Transverse colon (tissue), 4 donors: ENCODE measurements around the gene CYP4F11. TPM values are rescaled to one million over a fixed set of nuclear protein-coding genes. Genes with fewer than 3 reads are reported as not detected.

ENCODE experiments used
- DNase-seq: peaks from one replicate; pipeline ENCODE4 v3.0.0-alpha.2; 2019
- H3K27ac ChIP-seq, 4 donors: fragments of 200-600 bp; sonication (generic); 2 replicates each; pipeline ENCODE4 v1.5.1; 2016 to 2018; ENCODE audit warnings: inconsistent platforms in 4 of 4
- H3K27me3 ChIP-seq: fragments of 200-600 bp; sonication (generic); 2 replicates; pipeline ENCODE4 v1.5.1; 2017; ENCODE audit warnings: inconsistent platforms
- H3K36me3 ChIP-seq, 4 donors: fragments of 200-600 bp; sonication (generic); 2 replicates each; pipeline ENCODE4 v1.5.1; 2017 to 2019; ENCODE audit warnings: inconsistent platforms in 4 of 4
- H3K4me1 ChIP-seq, 4 donors: fragments of 200-600 bp; sonication (generic); 2 replicates each; pipeline ENCODE4 v1.5.1; 2017 to 2020; ENCODE audit warnings: inconsistent platforms in 4 of 4
- H3K4me3 ChIP-seq, 4 donors: fragments of 200-600 bp; sonication (generic); 1 replicate in 1 of 4; 2 replicates in 3 of 4; pipeline versions ENCODE4 v1.5.1 to v1.6.1; 2017 to 2019; ENCODE audit warnings: inconsistent platforms in 4 of 4
- H3K9me3 ChIP-seq, 2 donors: fragments of 200-600 bp; sonication (generic); 2 replicates each; pipeline ENCODE4 v1.5.1; 2017 to 2019; ENCODE audit warnings: inconsistent platforms in 2 of 2
- EP300 ChIP-seq: sonication (generic); formaldehyde crosslinking; IDR thresholded peaks from one replicate; pipeline ENCODE4 v1.6.1; 2017; ENCODE audit warnings: antibody characterized with exemption, low read depth
- POLR2A ChIP-seq: fragments of 450-650 bp; IDR thresholded peaks from one replicate; pipeline ENCODE4 v1.6.1; 2016; ENCODE audit warnings: antibody characterized with exemption, mild to moderate bottlenecking, moderate library complexity
- POLR2AphosphoS5 ChIP-seq, 3 donors: sonication (generic); formaldehyde crosslinking; IDR thresholded peaks; one replicate each; pipeline ENCODE4 v1.6.1; 2016; ENCODE audit warnings: antibody characterized with exemption in 3 of 3
- WGBS, 2 donors: methylation state at CpG; one replicate each; pipeline ENCODE4 v1.1.5; 2018; ENCODE audit warnings: low coverage in 1 of 2; 5-methylcytosine and 5-hydroxymethylcytosine counted together
- in situ Hi-C, 4 donors: fragments of 200-750 bp; cut with MboI; loops; one replicate each; pipeline versions ENCODE4 v1.15.0 to v1.15.1; 2017; ENCODE audit warnings: low sequenced_read_pairs in 3 of 4, low pct_ligation_motif_present in 1 of 4, low pct_unique_long_range_greater_than_20kb in 1 of 4
- intact Hi-C: fragments of 100-400 bp; cut with DNase I; formaldehyde crosslinking; loops from one replicate; pipeline ENCODE4 v1.15.1; 2023; ENCODE audit warnings: low total_unique reads
- total RNA-seq, 4 donors: library from RNA; depleted of rRNA; stranded (reverse); fragments of >200 nt; gene quantifications; one replicate each; pipeline ENCODE4 v1.1.0, GENCODE V29; 2016
- TF ChIP-seq, protein P1 (sequence below), 5 experiments: fragments of 200-600 bp in 3 of 5; fragments of 450-650 bp in 2 of 5; sonication (generic) in 3 of 5; IDR thresholded peaks; 1 replicate in 2 of 5; 2 replicates in 3 of 5; pipeline ENCODE4 v1.5.1; 2016 to 2017; ENCODE audit warnings: antibody characterized with exemption in 5 of 5, inconsistent platforms in 3 of 5, mild to moderate bottlenecking in 2 of 5, moderate library complexity in 1 of 5

CYP4F11 gene
- total RNA-seq, 4 donors from 2014 or later = 7.5 to 17.6 (median 10.5) TPM; not detected in 1

DNA sequence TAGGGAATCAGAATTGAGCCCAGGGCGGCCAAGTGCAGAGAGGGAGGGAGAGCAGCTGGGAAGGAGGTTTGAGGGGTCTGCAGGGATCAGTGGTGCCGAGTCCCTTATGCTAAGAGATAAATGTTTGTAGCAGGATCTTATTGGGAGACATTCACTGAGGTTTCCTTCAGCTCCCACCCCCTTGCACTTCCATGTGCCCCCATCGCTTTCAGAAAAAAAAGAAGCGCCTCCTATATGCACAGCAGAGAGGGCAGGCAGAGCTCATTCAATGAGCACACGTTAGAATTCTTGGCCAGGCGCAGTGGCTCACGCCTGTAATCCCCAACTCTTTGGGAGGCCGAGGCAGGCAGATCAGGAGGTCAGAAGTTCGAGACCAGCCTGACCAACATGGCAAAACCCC, 64.5 kb downstream of the CYP4F11 start:
- DNase-seq = no peak
- H3K9me3 ChIP-seq = no peaks in the 10 kb centered on the region
- H3K4me1 ChIP-seq = no peaks in the 10 kb centered on the region
- no peak overlapping the region for H3K27ac ChIP-seq
- H3K27me3 ChIP-seq = peaks cover 33% of the 10 kb centered on the region
- TF ChIP-seq, protein P1, sequence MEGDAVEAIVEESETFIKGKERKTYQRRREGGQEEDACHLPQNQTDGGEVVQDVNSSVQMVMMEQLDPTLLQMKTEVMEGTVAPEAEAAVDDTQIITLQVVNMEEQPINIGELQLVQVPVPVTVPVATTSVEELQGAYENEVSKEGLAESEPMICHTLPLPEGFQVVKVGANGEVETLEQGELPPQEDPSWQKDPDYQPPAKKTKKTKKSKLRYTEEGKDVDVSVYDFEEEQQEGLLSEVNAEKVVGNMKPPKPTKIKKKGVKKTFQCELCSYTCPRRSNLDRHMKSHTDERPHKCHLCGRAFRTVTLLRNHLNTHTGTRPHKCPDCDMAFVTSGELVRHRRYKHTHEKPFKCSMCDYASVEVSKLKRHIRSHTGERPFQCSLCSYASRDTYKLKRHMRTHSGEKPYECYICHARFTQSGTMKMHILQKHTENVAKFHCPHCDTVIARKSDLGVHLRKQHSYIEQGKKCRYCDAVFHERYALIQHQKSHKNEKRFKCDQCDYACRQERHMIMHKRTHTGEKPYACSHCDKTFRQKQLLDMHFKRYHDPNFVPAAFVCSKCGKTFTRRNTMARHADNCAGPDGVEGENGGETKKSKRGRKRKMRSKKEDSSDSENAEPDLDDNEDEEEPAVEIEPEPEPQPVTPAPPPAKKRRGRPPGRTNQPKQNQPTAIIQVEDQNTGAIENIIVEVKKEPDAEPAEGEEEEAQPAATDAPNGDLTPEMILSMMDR (IDR thresholded peaks at IDR 0.05) = no peak
- TF ChIP-seq POLR2AphosphoS5 (IDR thresholded peaks at IDR 0.05) = no peak
- no peak for TF ChIP-seq EP300
- no peak for TF ChIP-seq POLR2A
- no peak overlapping the region for H3K4me3 ChIP-seq
- intact Hi-C loops = loop anchor here (10.0 kb wide), 1 partner anchor 235 kb away; no protein-coding TSS in a partner anchor
- 68% methylated on average over 9 of the region's 9 CpGs; no CpG with 5 or more reads in 1 of the 2 donors for WGBS, 2 donors
- in situ Hi-C loops = no loop called here
- H3K36me3 ChIP-seq = no peaks in the 10 kb centered on the region

GRCh38 chr19:15869109-15869555, 65.2 kb downstream of the CYP4F11 start:
- intact Hi-C loops = no loop called here
- peaks cover 29% of the 10 kb centered on the region for H3K27me3 ChIP-seq
- WGBS, 2 donors = 0 to 4% methylated on average over 1 to 3 of the region's 3 CpGs
- TF ChIP-seq POLR2A (no peak), POLR2AphosphoS5 (IDR thresholded peaks at IDR 0.05) (no peak), EP300 (no peak)
- TF ChIP-seq, protein P1 (IDR thresholded peaks at IDR 0.05) = peak; percentile 63 to 70 (median 67)
- H3K36me3 ChIP-seq = no peaks in the 10 kb centered on the region
- no peaks in the 10 kb centered on the region for H3K4me1 ChIP-seq
- peak; percentile 33 for DNase-seq
- in situ Hi-C loops = no loop called here
- H3K27ac ChIP-seq = no peak overlapping the region
- H3K4me3 ChIP-seq = no peak overlapping the region
- no peaks in the 10 kb centered on the region for H3K9me3 ChIP-seq

DNA sequence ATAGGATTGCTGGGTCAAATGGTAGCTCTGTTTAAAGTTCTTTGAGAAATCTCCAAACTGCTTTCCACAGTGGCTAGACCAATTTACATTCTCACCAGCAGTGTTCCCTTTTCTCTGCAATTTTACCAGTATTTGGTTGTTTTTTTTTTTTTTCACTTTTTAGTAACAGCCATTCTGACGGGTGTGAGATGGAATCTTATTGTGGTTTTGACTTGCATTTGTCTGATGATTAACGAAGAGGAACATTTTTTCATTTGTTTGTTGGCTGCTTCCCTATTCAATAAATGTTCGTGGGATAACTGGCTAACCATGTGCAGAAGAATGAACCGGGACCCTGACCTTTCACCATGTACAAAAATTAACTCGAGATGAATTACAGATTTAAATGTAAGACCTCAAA, 67.7 kb downstream of the CYP4F11 start:
- TF ChIP-seq, protein P1 (IDR thresholded peaks at IDR 0.05) = no peak
- no peak overlapping the region for H3K27ac ChIP-seq
- in situ Hi-C loops (no loop called here), intact Hi-C loops (no loop called here)
- H3K4me1 ChIP-seq = no peaks in the 10 kb centered on the region
- no peak for DNase-seq
- no peaks in the 10 kb centered on the region for H3K36me3 ChIP-seq
- H3K4me3 ChIP-seq = no peak overlapping the region
- WGBS, 2 donors = 39 to 55% methylated on average over 4 to 5 of the region's 5 CpGs
- peaks cover 7% of the 10 kb centered on the region for H3K27me3 ChIP-seq
- no peaks in the 10 kb centered on the region for H3K9me3 ChIP-seq

GRCh38 chr19:15864824-15865223, 69.5 kb downstream of the CYP4F11 start:
- no peak overlapping the region for H3K27ac ChIP-seq
- no peak for DNase-seq
- in situ Hi-C loops = no loop called here
- 60% methylated on average over 5 of the region's 5 CpGs; no CpG with 5 or more reads in 1 of the 2 donors for WGBS, 2 donors
- TF ChIP-seq POLR2A (no peak), EP300 (no peak), POLR2AphosphoS5 (IDR thresholded peaks at IDR 0.05) (no peak)
- TF ChIP-seq, protein P1 (IDR thresholded peaks at IDR 0.05) = no peak
- H3K4me3 ChIP-seq = no peak overlapping the region
- intact Hi-C loops = no loop called here
- no peaks in the 10 kb centered on the region for H3K4me1 ChIP-seq
- H3K9me3 ChIP-seq = no peaks in the 10 kb centered on the region
- H3K36me3 ChIP-seq = no peaks in the 10 kb centered on the region
- no peaks in the 10 kb centered on the region for H3K27me3 ChIP-seq
